ENCODE data around the gene INTS3. TPM values are rescaled to one million over a fixed set of nuclear protein-coding genes. Genes with fewer than 3 reads are reported as not detected.

INTS3 gene
- polyA plus RNA-seq, 2 donors, result 16.4 to 30.8 TPM

DNA sequence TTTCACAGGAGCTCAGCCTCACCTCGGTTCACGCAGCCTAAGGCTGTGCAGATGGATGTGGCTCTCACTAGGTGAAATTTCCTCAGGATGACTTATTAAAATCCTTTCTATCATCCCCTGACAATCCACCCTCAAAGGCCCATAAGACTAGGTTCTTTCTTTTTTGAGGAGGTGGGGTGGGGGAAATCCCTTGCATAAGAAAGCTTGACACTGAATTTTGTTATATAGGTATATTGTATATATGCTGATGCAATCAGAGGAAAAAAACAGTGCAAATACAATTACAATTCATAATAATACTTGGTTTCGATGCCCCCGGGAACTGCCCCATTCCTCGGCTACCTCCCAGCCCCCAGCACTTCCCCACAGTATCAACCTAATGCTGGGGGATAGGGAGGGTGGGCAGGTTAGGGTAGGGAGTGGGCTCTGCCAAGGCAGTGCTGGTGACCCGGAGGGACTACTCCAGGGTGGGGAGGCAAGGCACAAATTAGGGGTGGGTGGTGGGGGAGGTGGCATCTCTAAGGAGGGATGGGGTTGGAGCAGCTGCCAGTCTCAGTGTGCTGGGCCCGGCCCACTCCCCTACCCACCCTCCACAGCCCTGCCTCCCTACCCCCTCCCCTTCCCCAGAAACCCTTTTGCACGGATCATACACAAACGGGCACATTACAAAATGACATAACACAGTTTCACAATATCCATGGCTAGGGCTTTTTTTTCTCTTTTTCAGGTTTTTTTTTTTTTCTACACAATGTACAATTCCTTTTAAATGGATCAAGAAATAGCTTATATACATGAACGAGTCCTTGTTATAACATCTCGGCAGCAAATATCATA is 78.3 kb downstream of the INTS3 start:
- Histone ChIP-seq H3K27me3 (ENCODE audit: control insufficient read depth in 1 of 2, insufficient read depth in 2 of 2, low read length in 2 of 2) (no peaks in the 10 kb centered on the region), H3K4me1 (ENCODE audit: control insufficient read depth in 2 of 2, insufficient read depth in 2 of 2, low read length in 1 of 2) (no peaks in the 10 kb centered on the region), H3K9me3 (ENCODE audit: control insufficient read depth in 2 of 2, insufficient read depth in 1 of 2, low read depth in 1 of 2, low read length in 1 of 2) (no peaks in the 10 kb centered on the region), H3K4me3 (ENCODE audit: low read depth in 1 of 2, low read length in 2 of 2) (no peak overlapping the region), H3K27ac (ENCODE audit: low read depth in 2 of 2, low read length in 1 of 2) (peak overlapping the region; percentile 34 to 35), H3K36me3 (ENCODE audit: control insufficient read depth in 2 of 2, insufficient read depth in 2 of 2, low read length in 1 of 2) (peaks cover 3 to 13% of the 10 kb centered on the region in 2 donors)
- WGBS, 2 donors, result 80% methylated on average over 10 to 11 of the region's 11 CpGs

DNA sequence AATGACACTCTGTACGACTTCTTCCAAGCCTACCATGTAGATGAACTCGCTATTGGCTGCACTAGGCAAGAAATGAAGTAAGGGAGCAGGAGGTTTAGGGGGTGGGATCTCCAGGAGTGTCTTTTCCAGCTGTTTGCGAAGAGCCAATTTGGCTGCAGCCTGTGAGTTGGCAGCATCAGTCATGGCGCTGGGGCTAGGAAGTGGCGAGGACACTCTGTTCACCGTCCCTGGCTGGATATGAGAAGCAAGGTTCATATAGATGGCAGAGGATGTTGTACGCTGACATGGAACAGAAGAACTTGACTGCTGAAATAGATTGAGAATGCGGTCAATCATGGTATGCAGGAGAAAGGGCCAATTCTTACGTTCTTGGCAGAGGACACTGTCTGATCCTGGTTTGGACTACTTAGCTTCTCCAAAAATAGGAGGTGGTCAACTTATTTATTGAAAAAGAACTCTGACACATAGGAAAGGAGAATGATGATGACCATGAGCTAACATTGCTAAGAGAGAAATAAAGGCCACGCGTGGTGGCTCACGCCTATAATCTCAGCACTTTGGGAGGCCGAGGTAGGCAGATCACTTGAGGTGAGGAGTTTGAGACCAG is 88.5 kb downstream of the INTS3 start:
- Histone ChIP-seq H3K4me3 (ENCODE audit: low read depth in 1 of 2, low read length in 2 of 2) (no peak overlapping the region), H3K27me3 (ENCODE audit: control insufficient read depth in 1 of 2, insufficient read depth in 2 of 2, low read length in 2 of 2) (no peaks in the 10 kb centered on the region), H3K4me1 (ENCODE audit: control insufficient read depth in 2 of 2, insufficient read depth in 2 of 2, low read length in 1 of 2) (no peaks in the 10 kb centered on the region), H3K9me3 (ENCODE audit: control insufficient read depth in 2 of 2, insufficient read depth in 1 of 2, low read depth in 1 of 2, low read length in 1 of 2) (no peaks in the 10 kb centered on the region), H3K27ac (ENCODE audit: low read depth in 2 of 2, low read length in 1 of 2) (no peak overlapping the region), H3K36me3 (ENCODE audit: control insufficient read depth in 2 of 2, insufficient read depth in 2 of 2, low read length in 1 of 2) (peaks cover 4 to 23% of the 10 kb centered on the region in 2 donors)
- WGBS, 2 donors, result 84 to 88% methylated on average over 13 of the region's 13 CpGs

DNA sequence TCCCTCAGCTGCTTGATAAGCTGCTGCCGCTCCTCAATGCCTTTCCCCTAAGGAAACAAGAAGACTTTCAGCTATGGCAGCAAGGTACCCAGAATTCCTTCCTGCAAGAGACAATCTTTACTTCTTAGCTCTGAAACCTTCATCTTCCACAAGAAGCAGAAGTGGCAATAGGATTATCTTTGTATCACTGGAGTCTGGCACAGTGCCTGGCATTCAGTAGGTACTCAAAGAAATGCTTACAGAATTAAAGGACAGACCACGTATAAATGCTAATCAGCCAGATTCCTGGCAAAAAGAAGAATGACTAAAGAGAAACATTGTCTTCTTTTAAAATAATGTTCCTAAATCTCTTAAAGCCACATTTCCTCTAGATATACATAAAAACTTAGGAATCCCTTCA is 91.0 kb downstream of the INTS3 start:
- H3K27me3 ChIP-seq (ENCODE audit: control insufficient read depth in 1 of 2, insufficient read depth in 2 of 2, low read length in 2 of 2), result no peaks in the 10 kb centered on the region
- H3K4me1 ChIP-seq (ENCODE audit: control insufficient read depth in 2 of 2, insufficient read depth in 2 of 2, low read length in 1 of 2), result no peaks in the 10 kb centered on the region
- peaks cover 0 to 14% of the 10 kb centered on the region in 2 donors for H3K36me3 ChIP-seq (ENCODE audit: control insufficient read depth in 2 of 2, insufficient read depth in 2 of 2, low read length in 1 of 2)
- no peak overlapping the region for H3K27ac ChIP-seq (ENCODE audit: low read depth in 2 of 2, low read length in 1 of 2)
- WGBS, 2 donors, result 81 to 84% methylated on average over 2 of the region's 2 CpGs
- H3K4me3 ChIP-seq (ENCODE audit: low read depth in 1 of 2, low read length in 2 of 2), result no peak overlapping the region
- H3K9me3 ChIP-seq (ENCODE audit: control insufficient read depth in 2 of 2, insufficient read depth in 1 of 2, low read depth in 1 of 2, low read length in 1 of 2), result no peaks in the 10 kb centered on the region

Other genes starting within 250 kb of the INTS3 start
- gene S100A6, start 192.1 kb upstream of the INTS3 start, polyA plus RNA-seq, result 1,000 to 10,000 TPM in 1 of 2 donors, 100 to 1,000 TPM in 1; 936 to 2,978 TPM
- under 1 TPM in 1 of 2 donors, not detected in 1; 0.11 TPM for gene S100A5, start 187.1 kb upstream of the INTS3 start, polyA plus RNA-seq
- 100 to 1,000 TPM; 145 to 249 TPM for gene S100A4, start 182.2 kb upstream of the INTS3 start, polyA plus RNA-seq
- 10 to 100 TPM; 10.2 to 27.5 TPM for gene S100A3, start 178.8 kb upstream of the INTS3 start, polyA plus RNA-seq
- 1,000 to 10,000 TPM; 2,831 to 3,591 TPM for gene S100A2, start 162.2 kb upstream of the INTS3 start, polyA plus RNA-seq
- gene S100A16, start 114.9 kb upstream of the INTS3 start, polyA plus RNA-seq, result 1,000 to 10,000 TPM; 2,016 to 2,151 TPM
- 1,000 to 10,000 TPM; 2,532 to 3,167 TPM for gene S100A14, start 111.7 kb upstream of the INTS3 start, polyA plus RNA-seq
- 100 to 1,000 TPM in 1 of 2 donors, 10 to 100 TPM in 1; 74.3 to 122 TPM for gene S100A13, start 100.5 kb upstream of the INTS3 start, polyA plus RNA-seq
- gene S100A1, start 99.6 kb upstream of the INTS3 start, polyA plus RNA-seq, result 1 to 10 TPM in 1 of 2 donors, under 1 TPM in 1; 0.93 to 2.3 TPM
- gene CHTOP, start 94.0 kb upstream of the INTS3 start, polyA plus RNA-seq, result 10 to 100 TPM; 41.6 to 45.5 TPM
- gene SNAPIN, start 69.3 kb upstream of the INTS3 start, polyA plus RNA-seq, result 10 to 100 TPM; 20.0 to 35.3 TPM
- 10 to 100 TPM; 22.5 to 99.9 TPM for gene ILF2, start 57.1 kb upstream of the INTS3 start, polyA plus RNA-seq
- gene NPR1, start 49.4 kb upstream of the INTS3 start, polyA plus RNA-seq, result 1 to 10 TPM; 2.2 to 3.6 TPM
- gene SLC27A3, start 47.4 kb downstream of the INTS3 start, polyA plus RNA-seq, result 10 to 100 TPM; 18.6 to 30.9 TPM
- gene GATAD2B, start 194.9 kb downstream of the INTS3 start, polyA plus RNA-seq, result 1 to 10 TPM; 3.2 to 4.4 TPM
- 10 to 100 TPM; 14.7 to 31.6 TPM for gene DENND4B, start 218.7 kb downstream of the INTS3 start, polyA plus RNA-seq
- 10 to 100 TPM; 17.0 to 36.8 TPM for gene CRTC2, start 230.6 kb downstream of the INTS3 start, polyA plus RNA-seq
- 10 to 100 TPM; 29.0 to 51.2 TPM for gene SLC39A1, start 235.5 kb downstream of the INTS3 start, polyA plus RNA-seq
- 10 to 100 TPM in 1 of 2 donors, 1 to 10 TPM in 1; 9.4 to 10.0 TPM for gene CREB3L4, start 239.9 kb downstream of the INTS3 start, polyA plus RNA-seq
- 100 to 1,000 TPM in 1 of 2 donors, 10 to 100 TPM in 1; 79.1 to 134 TPM for gene JTB, start 249.6 kb downstream of the INTS3 start, polyA plus RNA-seq